ENCODE data around the gene CIAPIN1. TPM values are rescaled to one million over a fixed set of nuclear protein-coding genes. Genes with fewer than 3 reads are reported as not detected.

Gene CIAPIN1
- total and polyA plus RNA-seq, 2 of the 8 experiments (the other 6 are each of a cell fraction or from before 2014, with no cell fraction given), result 76.8 to 83.6 TPM

DNA sequence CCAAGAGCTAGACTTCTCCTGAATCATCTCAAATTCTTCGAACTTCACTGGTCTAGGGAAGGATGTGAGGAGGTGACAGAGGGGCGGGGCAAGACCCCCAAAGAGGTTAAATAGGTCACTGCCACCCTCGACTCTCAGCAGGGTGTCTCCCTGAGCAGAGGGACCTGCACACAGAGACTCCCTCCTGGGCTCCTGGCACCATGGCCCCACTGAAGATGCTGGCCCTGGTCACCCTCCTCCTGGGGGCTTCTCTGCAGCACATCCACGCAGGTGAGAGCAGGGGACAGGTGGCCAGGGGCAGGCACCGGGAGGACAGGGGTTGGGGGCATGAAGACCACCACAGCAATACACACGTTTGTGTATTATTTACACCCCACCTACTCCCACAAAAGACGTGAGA is 33.5 kb downstream of the CIAPIN1 start:
- H4K5ac ChIP-seq (ENCODE audit: insufficient read length, low read depth, low read length), result no peak overlapping the region
- no peaks in the 10 kb centered on the region for H3K79me2 ChIP-seq (ENCODE audit: control insufficient read depth in 1 of 2, insufficient read depth in 2 of 2, low read length in 2 of 2)
- no peak overlapping the region for H3K27ac ChIP-seq (ENCODE audit: low read depth, low read length)
- ChIA-PET CTCF (ENCODE audit: partially characterized antibody) (interaction anchor here (0.7 to 19.2 kb wide), 5 partner anchors 9 to 110 kb away, joined by 3 to 513 read pairs (median 3); partner anchors contain the start of gene CCL17), POLR2A (ENCODE audit: partially characterized antibody) (interaction anchor here (0.6 kb wide), 1 partner anchor 558 kb away, joined by 3 read pairs; no protein-coding TSS in a partner anchor)
- no peak overlapping the region for H2AK5ac ChIP-seq (ENCODE audit: low read depth, low read length)
- 0 out of 2 replicates have a peak, but pooled peaks cover 3% of the 10 kb centered on the region for H3K23me2 ChIP-seq (ENCODE audit: low read depth, low read length)
- no peak overlapping the region for H3K23ac ChIP-seq (ENCODE audit: insufficient read length)
- H3K9ac ChIP-seq (replicated peaks in 1 of 4; ENCODE audit: extremely low read depth in 1 of 4, low read depth in 3 of 4, low read length in 3 of 4), result no peak overlapping the region
- WGBS, 2 experiments (ENCODE audit: extremely low coverage in 1 of 2, insufficient coverage in 1 of 2, insufficient read length in 1 of 2, insufficient replicate concordance in 2 of 2, low coverage in 1 of 2, low lambda C conversion rate in 2 of 2, missing lambda C conversion rate in 1 of 2), result 82% methylated on average over 7 of the region's 7 CpGs; no CpG with 5 or more reads in 1 of the 2 experiments
- peaks cover 0 to 12% (median 7%) of the 10 kb centered on the region in 4 experiments; a peak in 6 of 7 replicates for H3K4me1 ChIP-seq (replicated peaks in 1 of 4; ENCODE audit: control insufficient read depth in 3 of 4, insufficient read depth in 4 of 4, low read length in 3 of 4)
- FAIRE-seq (no peak), DNase-seq (ENCODE audit: low read depth in 1 of 2, low spot score in 2 of 2) (no peak)
- no peak overlapping the region for H2AFZ ChIP-seq (ENCODE audit: low read length)
- H3K27me3 ChIP-seq (replicated peaks in 1 of 4; ENCODE audit: control insufficient read depth in 3 of 4, extremely low read depth in 1 of 4, insufficient read depth in 3 of 4, low read length in 3 of 4), result no peaks in the 10 kb centered on the region
- H2BK120ac ChIP-seq (replicated peaks; ENCODE audit: low read depth, low read length), result no peak overlapping the region
- no peak overlapping the region for H3K4me2 ChIP-seq (ENCODE audit: insufficient read depth in 1 of 2, low read depth in 2 of 2, low read length in 2 of 2)
- H3K79me1 ChIP-seq (ENCODE audit: low read depth, low read length), result no peaks in the 10 kb centered on the region
- no peak overlapping the region for H3K18ac ChIP-seq (ENCODE audit: extremely low read depth, low read length)
- H3K9me3 ChIP-seq (ENCODE audit: insufficient read depth in 2 of 2, low read depth in 1 of 2, low read length in 1 of 2), result no peaks in the 10 kb centered on the region
- H3K36me3 ChIP-seq (ENCODE audit: control insufficient read depth in 2 of 4, insufficient read depth in 4 of 4, low read length in 3 of 4), result no peaks in the 10 kb centered on the region
- H2BK12ac ChIP-seq (ENCODE audit: low read depth, low read length), result no peak overlapping the region
- H3K4ac ChIP-seq (replicated peaks; ENCODE audit: insufficient read length, low read depth, low read length), result no peak overlapping the region
- H4K8ac ChIP-seq (ENCODE audit: extremely low read depth, insufficient read depth, low read length), result no peak overlapping the region
- no peak overlapping the region for H2BK5ac ChIP-seq (ENCODE audit: low read depth, low read length)
- no peaks in the 10 kb centered on the region for H4K20me1 ChIP-seq (replicated peaks in 1 of 2; ENCODE audit: control insufficient read depth in 1 of 2, insufficient read depth in 2 of 2, low read length in 2 of 2)
- H3K4me3 ChIP-seq (ENCODE audit: extremely low read depth in 1 of 4, insufficient read depth in 2 of 4, low read depth in 3 of 4, low read length in 4 of 4), result no peak overlapping the region
- H4K91ac ChIP-seq (replicated peaks; ENCODE audit: insufficient read length, low read length), result no peak overlapping the region
- H2BK15ac ChIP-seq (ENCODE audit: low read length), result no peak overlapping the region
- no peak overlapping the region for H3K14ac ChIP-seq (ENCODE audit: insufficient read length)
- no peak overlapping the region for H3K56ac ChIP-seq (replicated peaks; ENCODE audit: insufficient read length, low read depth, low read length)
- no peak overlapping the region for H2BK20ac ChIP-seq (ENCODE audit: low read length)
- TF ChIP-seq, protein P1, sequence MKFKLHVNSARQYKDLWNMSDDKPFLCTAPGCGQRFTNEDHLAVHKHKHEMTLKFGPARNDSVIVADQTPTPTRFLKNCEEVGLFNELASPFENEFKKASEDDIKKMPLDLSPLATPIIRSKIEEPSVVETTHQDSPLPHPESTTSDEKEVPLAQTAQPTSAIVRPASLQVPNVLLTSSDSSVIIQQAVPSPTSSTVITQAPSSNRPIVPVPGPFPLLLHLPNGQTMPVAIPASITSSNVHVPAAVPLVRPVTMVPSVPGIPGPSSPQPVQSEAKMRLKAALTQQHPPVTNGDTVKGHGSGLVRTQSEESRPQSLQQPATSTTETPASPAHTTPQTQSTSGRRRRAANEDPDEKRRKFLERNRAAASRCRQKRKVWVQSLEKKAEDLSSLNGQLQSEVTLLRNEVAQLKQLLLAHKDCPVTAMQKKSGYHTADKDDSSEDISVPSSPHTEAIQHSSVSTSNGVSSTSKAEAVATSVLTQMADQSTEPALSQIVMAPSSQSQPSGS (IDR thresholded peaks at IDR 0.05; ENCODE audit: low read length), result no peak
- no peak for TF ChIP-seq SP2 (IDR thresholded peaks at IDR 0.05; ENCODE audit: low read length)
- TF ChIP-seq USF2 (IDR thresholded peaks at IDR 0.05; ENCODE audit: low read length), result no peak
- no peak for TF ChIP-seq E2F6 (IDR thresholded peaks at IDR 0.05)
- no peak for TF ChIP-seq BACH1 (IDR thresholded peaks at IDR 0.05; ENCODE audit: low read length)
- TF ChIP-seq YY1 (IDR thresholded peaks at IDR 0.05; ENCODE audit: low read depth, low read length), result no peak
- no peak for TF ChIP-seq KDM1A (IDR thresholded peaks at IDR 0.05; ENCODE audit: borderline replicate concordance, low read length)
- no peak for TF ChIP-seq JUND (IDR thresholded peaks at IDR 0.05; ENCODE audit: low read length)
- TF ChIP-seq PHF8 (conservative IDR thresholded peaks at IDR 0.05; ENCODE audit: low read depth, low read length), result no peak
- no peak for TF ChIP-seq SP1 (IDR thresholded peaks at IDR 0.05; ENCODE audit: low read depth, low read length)
- no peak for TF ChIP-seq KDM5A (IDR thresholded peaks at IDR 0.05; ENCODE audit: low read length)

Measured in H1 (cell line).